NCI-H524 (cell line): ENCODE data around the gene ZNF195.
"Not testable (repeated sequence)": the region's sequence is repeated elsewhere in the genome, so short reads cannot be mapped to it uniquely, and the experiment has no call there.

ENCODE experiments used
- DNase-seq, 2 experiments: peaks; one replicate each; lab custom pipeline; 2025; lab: John Stamatoyannopoulos, UW

ZNF195 gene

DNA sequence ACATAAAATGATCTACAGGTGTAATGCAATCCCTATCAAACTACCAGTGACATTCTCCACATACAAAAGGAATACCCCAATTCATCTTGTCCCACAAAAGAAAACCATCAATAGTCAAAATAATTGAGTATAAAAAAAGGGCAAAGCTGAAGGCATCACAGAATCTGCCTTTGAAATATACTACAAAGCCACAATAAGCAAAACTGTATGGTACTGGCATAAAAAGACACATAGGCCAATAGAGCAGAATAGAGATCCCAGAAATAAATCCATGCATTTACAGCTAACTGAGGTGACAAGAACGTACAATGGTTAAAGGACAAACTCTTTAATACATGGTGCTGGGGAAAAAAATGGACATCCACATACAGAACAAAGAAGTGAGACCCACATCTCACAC is 31.8 kb downstream of the ZNF195 start:
- DNase-seq, result no peak

DNA sequence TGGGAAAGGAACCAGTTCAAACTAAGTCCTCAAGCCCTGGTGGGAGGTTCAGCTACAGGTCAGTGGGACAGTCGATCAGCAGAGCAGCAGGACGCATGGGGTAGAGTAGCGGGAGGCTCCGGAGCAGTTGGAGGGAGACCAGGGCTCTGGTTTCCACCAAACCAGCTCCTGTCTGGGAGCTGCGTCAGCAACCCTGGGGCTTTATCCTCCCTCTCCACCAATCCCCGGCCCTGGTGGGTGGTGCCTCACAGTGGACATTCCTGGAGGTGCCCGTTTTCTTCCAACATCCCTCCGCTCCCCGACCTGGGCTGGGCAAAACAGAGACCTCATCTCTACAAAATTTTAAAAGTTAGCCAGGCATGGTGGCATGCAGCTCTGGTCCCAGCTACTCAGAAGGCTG is 32.4 kb downstream of the ZNF195 start:
- no peak for DNase-seq

DNA sequence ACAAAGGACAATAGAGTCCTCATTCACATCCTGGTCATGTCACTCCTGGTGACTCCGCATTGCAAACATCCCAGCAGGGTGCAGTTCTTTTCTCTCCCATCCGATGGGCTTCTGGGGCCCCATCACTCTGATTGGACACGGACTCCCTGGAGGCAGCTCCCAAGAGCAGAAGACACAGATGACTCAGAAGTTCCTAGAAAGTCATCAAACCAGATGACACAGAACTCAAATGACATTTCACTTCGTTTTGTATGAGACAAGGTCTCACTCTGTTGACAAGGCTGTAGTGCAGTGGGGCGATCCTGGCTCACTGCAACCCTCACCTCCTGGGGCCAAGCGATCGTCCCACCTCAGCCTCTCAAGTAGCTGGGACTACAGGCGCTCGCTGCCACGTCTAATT is 33.2 kb downstream of the ZNF195 start:
- DNase-seq, result no peak

DNA sequence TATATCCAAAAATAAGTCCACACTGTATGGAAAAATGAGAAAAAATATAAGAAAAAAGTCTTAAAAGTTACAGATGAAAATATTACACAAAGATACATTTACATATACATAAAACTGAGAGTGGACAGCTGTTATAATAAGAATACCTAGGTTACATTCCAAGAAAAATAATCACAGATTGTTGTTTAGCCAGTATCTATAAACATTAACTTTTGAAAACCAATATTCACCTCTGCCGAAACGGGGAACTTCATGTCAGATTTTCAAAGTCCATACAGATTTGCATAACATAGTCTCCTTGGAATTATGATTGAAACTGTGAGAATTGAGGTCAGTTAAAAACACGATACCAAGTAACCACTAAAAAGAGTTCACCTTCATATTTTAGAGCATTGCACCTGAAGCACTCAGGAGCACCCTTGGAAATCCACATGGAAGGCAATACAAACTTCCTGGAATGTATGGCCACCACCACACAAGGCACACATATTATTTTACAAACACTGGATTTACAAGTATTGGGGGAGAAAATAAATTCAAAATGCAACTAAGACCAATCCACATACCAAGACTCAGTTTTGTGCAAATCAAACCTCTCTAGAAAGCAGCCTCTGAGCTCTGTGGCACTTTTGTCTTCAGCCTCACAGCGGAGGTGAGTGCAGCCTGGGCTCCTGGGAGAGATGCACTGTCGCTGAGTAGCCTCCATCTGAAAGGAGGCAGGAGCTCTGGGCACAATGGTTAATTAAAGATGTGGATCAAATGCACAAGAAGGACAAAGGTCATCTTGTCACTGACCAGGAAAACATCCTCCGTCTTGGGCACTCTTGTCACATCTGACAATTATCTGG is 34.4 kb downstream of the ZNF195 start:
- no peak for DNase-seq

DNA sequence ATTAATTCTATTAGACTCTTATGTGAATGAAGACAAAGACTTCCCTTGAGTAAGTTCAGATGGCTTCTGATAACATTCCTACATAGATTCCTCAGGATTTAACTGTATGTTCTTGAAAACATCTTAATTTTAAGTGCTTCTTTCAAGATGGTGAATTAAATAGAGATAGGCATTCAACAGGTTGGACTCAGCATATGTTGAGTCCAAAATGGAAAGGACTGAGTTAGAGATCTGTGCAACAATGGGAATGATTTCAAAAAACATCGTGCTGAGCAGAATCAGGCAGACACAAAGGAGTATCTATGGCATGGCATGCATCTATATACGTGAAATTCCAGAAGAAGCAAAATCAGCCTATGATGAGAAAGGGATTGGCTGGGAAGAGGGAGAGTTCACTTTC is 36.2 kb downstream of the ZNF195 start:
- no peak for DNase-seq

DNA sequence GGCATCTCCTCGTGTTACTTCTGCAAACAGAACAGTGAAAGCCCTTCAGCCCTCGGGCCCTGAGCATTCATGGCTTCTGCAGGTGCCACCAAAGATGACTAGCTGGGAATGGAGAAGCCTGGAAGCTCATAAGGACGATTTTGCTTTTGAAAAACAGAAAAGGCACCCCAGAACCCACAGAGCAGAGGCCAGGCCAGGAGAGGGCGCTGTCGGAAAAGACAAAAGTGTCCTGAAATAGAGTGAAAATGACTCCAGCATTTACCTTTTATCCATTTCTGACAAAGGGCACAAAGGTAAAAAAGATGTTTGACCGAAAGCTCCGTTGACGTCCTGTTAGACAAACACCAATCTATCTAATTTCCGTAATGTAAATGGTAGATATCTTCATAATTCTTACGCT is 37.6 kb downstream of the ZNF195 start:
- DNase-seq, result peak; percentile 23 to 44

DNA sequence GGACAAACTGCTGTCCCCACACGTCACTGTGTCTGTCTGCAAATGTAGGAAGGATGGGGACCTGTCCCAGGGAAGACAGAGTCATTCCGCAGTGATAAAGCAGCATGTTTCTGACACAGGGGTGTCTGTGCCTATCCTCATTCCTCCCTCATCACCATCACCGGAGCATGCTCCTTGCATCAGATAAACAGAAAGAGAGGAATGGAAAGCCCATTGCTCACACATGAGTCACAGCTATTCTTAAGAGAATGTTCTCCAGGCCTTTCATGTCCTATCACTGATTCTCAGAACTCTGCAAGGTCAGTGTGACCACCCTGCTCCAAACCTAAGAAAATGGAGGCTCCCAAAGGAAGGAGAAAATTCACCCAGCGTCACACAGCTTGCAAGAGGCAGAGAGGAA is 38.9 kb downstream of the ZNF195 start:
- no peak for DNase-seq

DNA sequence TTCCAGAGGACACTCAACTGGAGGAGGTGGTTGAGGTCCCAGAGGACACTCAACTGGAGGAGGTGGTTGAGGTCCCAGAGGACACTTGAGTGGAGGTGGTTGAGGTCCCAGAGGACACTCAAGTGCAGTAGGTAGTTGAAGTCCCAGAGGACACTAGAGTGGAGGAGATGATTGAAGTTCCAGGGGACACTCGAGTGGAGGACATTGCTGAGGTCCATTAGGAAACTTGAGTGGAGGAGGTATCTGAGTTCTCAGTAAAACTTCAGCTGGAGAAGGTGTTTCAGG is 39.7 kb downstream of the ZNF195 start:
- DNase-seq, result no peak

DNA sequence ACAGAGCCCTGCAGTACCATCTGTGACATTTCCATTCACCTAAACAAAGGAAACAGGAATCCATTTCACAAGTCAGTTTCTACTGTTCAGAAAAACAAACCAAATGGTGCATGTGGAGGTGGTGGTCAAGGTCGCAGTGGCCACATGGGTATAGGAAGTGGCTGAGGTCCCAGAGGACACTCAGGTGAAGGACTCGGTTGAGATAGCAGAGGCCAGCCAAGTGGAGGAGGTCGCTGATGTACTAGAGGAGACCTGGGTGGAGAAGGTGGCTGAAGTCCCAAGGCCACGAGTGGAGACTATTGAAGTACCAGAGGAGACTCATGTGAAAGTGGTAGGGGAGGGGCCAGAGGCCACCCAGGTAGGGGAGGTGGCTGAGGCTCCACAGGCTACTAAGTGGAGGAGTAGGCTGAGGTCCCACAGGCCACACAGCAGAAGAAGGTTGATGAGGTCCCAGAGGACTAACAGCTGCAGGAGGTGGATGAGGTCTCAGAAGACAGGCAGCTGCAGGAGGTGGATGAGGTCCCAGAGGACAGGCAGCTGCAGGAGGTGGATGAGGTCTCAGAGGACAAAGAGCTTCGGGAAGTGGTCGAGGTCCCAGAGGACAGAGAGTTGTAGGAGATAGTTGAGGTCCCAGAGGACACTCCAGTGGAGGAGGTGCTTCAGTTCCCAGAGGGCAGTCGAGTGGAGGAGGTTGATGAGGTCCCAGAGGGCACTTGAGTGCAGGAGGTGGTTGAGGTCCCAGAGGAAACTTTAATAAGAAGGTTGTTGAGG is 40.2 kb downstream of the ZNF195 start:
- no peak for DNase-seq

DNA sequence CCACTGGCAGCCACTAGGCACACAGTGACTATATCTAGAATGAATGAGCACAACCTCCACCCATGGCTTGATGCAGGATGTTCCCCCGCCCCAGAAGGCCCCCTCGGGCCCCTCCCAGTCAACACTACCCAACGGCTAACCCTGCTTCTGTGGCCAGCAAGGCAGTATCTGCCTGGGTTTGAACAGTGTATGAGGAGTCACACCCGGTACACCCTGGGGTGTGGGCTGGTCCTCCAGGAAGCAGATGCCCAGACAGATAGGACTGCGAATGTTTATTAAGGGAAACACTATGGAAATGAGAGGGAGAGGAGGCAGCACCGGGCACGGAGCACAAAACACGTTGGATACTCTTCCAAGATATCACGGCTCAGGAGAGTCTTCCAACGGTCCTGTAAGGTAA is 42.5 kb downstream of the ZNF195 start:
- DNase-seq, result not testable (repeated sequence)

DNA sequence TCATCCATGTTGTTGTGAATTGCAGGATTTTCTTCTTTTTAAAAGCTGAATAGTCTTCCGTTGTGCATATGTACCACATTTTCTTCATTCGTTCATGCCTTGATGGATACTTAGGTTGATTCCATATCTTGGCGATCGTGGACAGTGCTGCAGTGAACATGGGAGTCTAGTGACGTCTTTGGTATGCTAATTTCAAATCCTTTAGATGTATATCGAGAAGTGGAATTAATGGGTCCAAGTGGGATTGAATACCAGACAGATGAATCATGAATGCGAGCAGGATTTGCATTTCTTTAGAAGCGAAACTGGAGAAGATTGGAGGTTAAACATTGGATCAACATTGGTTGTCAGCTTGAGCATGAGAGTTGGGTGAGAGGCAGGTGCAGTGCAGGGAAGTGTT is 45.8 kb downstream of the ZNF195 start:
- not testable (repeated sequence) for DNase-seq

DNA sequence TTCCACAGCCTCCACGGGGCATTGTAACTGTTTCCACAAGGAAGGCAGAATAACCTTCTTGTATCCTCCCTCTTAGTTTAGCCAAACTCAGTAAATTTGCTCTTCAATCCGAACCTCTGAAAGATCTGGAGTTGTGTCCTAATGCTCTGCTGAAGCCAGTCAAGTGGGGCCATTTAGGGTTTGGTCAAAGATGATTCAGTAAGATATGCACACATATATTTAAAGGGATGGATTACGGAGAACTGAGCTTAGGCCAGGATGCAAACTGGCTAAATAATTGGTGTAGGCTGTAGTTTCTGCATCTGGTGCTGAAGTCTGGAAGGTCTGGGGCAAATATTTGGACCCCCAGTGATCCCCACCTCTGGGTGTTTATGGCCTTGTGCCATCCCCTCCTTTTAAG is 47.9 kb downstream of the ZNF195 start:
- not testable (repeated sequence) for DNase-seq

DNA sequence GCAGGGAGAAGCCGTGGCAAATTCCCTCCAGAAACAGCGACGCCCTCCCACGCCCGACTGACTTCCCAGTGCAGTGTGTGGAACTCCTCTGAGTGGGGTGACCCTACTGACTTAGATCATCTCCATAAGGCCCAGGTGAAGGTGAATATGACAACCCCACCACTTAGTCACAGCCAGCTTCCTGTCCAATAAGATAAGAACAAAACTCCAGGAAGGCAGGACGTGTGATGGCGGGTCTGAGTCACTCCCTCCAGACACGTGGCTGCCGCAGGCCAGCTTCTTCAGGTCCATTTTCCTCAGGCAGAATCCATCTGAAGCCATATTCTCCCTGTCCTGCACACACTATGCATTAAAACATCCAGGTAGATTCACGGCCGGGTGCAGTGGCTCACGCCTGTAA is 48.9 kb downstream of the ZNF195 start:
- DNase-seq, result not testable (repeated sequence)

DNA sequence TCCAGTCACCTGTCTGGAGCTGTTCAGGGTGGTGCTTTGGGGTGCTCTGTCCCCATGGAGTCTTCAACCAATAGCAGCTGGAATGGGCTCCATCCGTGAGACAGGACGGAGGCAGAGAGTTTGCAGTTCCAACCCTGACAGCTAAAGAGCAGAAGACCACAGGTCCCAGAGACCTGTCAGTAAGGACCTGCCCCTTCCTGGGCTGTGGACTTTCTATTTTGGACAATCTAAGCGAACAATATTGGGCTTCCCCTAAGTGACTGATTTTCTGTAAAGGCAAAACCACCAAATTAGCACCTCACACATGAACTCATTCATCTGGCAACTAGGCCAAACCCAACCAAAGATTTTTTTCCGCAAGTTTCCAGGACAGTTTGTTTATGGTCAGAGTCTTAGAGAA is 50.4 kb downstream of the ZNF195 start:
- not testable (repeated sequence) for DNase-seq

DNA sequence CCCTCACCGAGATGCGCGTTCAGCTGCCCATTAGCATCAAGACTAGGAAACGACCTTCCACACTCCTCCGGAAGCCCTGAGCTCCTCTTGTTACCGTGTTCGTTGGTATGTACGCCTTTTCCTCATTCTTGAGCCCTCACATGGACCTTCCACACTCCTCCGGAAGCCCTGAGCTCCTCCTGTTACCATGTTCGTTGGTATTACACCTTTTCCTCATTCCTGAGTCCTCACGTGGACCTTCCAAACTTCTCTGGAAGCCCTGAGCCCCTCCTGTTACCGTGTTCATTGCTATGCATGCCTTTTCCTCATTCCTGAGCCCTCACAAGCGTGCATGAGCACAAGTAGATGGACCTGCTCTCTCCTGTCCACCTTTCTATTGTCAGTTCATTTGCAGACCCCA is 52.5 kb downstream of the ZNF195 start:
- not testable (repeated sequence) for DNase-seq

DNA sequence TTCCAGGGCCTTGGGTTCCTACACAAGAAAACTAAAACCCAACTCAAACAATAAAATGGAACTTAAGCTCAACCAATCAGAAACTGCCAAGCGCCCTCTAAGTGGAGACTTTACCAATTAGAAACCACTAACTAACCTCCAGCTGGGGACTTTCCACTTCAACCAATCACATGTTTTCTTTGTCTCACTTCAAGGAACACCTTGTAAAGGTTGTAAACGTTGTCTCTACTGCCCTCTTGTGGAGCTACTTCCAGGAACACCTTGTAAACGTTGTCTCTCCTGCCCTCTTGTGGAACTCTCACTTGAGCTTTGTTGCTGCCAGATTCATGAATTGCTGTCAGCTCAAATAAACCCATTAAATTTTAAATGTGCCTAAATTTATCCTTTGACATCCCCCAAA is 54.2 kb downstream of the ZNF195 start:
- DNase-seq, result not testable (repeated sequence)
